Neural cell (in vitro differentiated cells): Measurements from ENCODE around the gene IFIH1. TPM values are rescaled to one million over a fixed set of nuclear protein-coding genes. Genes with fewer than 3 reads are reported as not detected.

ENCODE experiments used
- H2AFZ ChIP-seq: fragments of 200-600, 300-800 bp; sonication (generic), shearing (Covaris generic); 2 replicates; pipeline ENCODE4 v1.6.0; 2014; ENCODE audit warnings: low read depth, mild to moderate bottlenecking, antibody characterized with exemption, low read length, moderate library complexity
- H3F3A ChIP-seq: fragments of 200-600 bp; shearing (Covaris generic); 2 replicates; pipeline ENCODE4 v1.6.1; 2016; ENCODE audit warnings: mild to moderate bottlenecking, moderate library complexity, mixed read lengths, antibody characterized with exemption, low read length; ENCODE audit not compliant: insufficient read depth, poor library complexity, severe bottlenecking
- H3K27ac ChIP-seq: fragments of 200-600, 300-800 bp; sonication (generic), shearing (Covaris generic); 2 replicates; pipeline ENCODE4 v1.5.1; 2014; ENCODE audit warnings: mild to moderate bottlenecking, low read length, moderate library complexity
- H3K27me3 ChIP-seq: fragments of 300-800, 200-600 bp; sonication (generic), shearing (Covaris generic); 2 replicates; pipeline ENCODE4 v1.6.0; 2014; ENCODE audit warnings: mild to moderate bottlenecking, low read depth, low read length, moderate library complexity; ENCODE audit not compliant: insufficient read depth
- H3K36me3 ChIP-seq: fragments of 300-800, 200-600 bp; sonication (generic), shearing (Covaris generic); 2 replicates; pipeline ENCODE4 v1.5.1; 2014; ENCODE audit warnings: mild to moderate bottlenecking, antibody characterized with exemption, low read length, moderate library complexity; ENCODE audit not compliant: insufficient read depth
- H3K4me2 ChIP-seq: fragments of 300-800, 200-600 bp; sonication (generic), shearing (Covaris generic); 2 replicates; pipeline ENCODE4 v1.6.0; 2014; ENCODE audit warnings: mild to moderate bottlenecking, low read length
- H3K4me3 ChIP-seq: fragments of 300-800, 200-600 bp; sonication (generic), shearing (Covaris generic); 2 replicates; pipeline ENCODE4 v1.5.1; 2014; ENCODE audit warnings: mild to moderate bottlenecking, low read length, moderate library complexity
- H3K79me2 ChIP-seq: fragments of 200-600 bp; shearing (Covaris generic); replicated peaks from 2 replicates; pipeline ENCODE4 v1.6.0; 2014; ENCODE audit warnings: mild to moderate bottlenecking, low read length, moderate library complexity; ENCODE audit not compliant: insufficient read depth
- H3K9ac ChIP-seq: fragments of 300-800, 200-600 bp; sonication (generic), shearing (Covaris generic); 2 replicates; pipeline ENCODE4 v1.6.1; 2016; ENCODE audit warnings: mild to moderate bottlenecking, low read length, mixed read lengths
- H3K9me2 ChIP-seq: fragments of 200-600 bp; shearing (Covaris generic); 2 replicates; pipeline ENCODE4 v1.6.1; 2016; ENCODE audit warnings: mild to moderate bottlenecking, low read length, mixed read lengths; ENCODE audit not compliant: insufficient read depth
- H3K9me3 ChIP-seq: fragments of 200-600, 300-800 bp; sonication (generic), shearing (Covaris generic); 2 replicates; pipeline ENCODE4 v1.6.1; 2016; ENCODE audit warnings: mild to moderate bottlenecking, mixed run types, low read length, moderate library complexity, mixed read lengths
- H4K20me1 ChIP-seq: fragments of 200-600 bp; shearing (Covaris generic); 2 replicates; pipeline ENCODE4 v1.6.1; 2016; ENCODE audit warnings: mild to moderate bottlenecking, mixed run types; ENCODE audit not compliant: insufficient read depth
- CTCF ChIP-seq: fragments of 450-650 bp; IDR thresholded peaks from 2 replicates; pipeline ENCODE4 v1.5.1; 2014; ENCODE audit warnings: antibody characterized with exemption, mild to moderate bottlenecking, moderate library complexity; ENCODE audit not compliant: poor library complexity, severe bottlenecking
- EP300 ChIP-seq: fragments of 450-650 bp; conservative IDR thresholded peaks from 2 replicates; pipeline ENCODE4 v1.6.1; 2014; ENCODE audit warnings: antibody characterized with exemption, mild to moderate bottlenecking, moderate library complexity; ENCODE audit not compliant: poor library complexity, severe bottlenecking
- EZH2 ChIP-seq: fragments of 200-600, 300-800 bp; shearing (Covaris generic), sonication (generic); IDR thresholded peaks from 2 replicates; pipeline ENCODE4 v1.6.1; 2014; ENCODE audit warnings: antibody characterized with exemption, low read length, borderline replicate concordance, mild to moderate bottlenecking; ENCODE audit not compliant: insufficient read depth, poor library complexity, severe bottlenecking
- MXI1 ChIP-seq: fragments of 450-650 bp; conservative IDR thresholded peaks from 2 replicates; pipeline ENCODE4 v1.6.1; 2014; ENCODE audit warnings: antibody characterized with exemption, mild to moderate bottlenecking; ENCODE audit not compliant: poor library complexity, severe bottlenecking
- POLR2AphosphoS5 ChIP-seq: IDR thresholded peaks from 2 replicates; pipeline ENCODE4 v1.6.1; 2012
- RAD21 ChIP-seq: fragments of 450-650 bp; conservative IDR thresholded peaks from 2 replicates; pipeline ENCODE4 v1.6.1; 2014; ENCODE audit warnings: antibody characterized with exemption, mild to moderate bottlenecking, moderate library complexity
- REST ChIP-seq: IDR thresholded peaks from 2 replicates; pipeline ENCODE4 v1.6.1; 2012; ENCODE audit warnings: borderline replicate concordance
- SMC3 ChIP-seq: fragments of 450-650 bp; conservative IDR thresholded peaks from 2 replicates; pipeline ENCODE4 v1.6.1; 2014; ENCODE audit warnings: antibody characterized with exemption, mild to moderate bottlenecking, moderate library complexity; ENCODE audit not compliant: poor library complexity
- TAF1 ChIP-seq: IDR thresholded peaks from 2 replicates; pipeline ENCODE4 v1.6.1; 2012; ENCODE audit warnings: low read depth
- polyA minus RNA-seq: library from RNA; depleted of rRNA, polyadenylated mRNA; stranded (reverse); fragments of >200 nt; gene quantifications from 2 replicates; pipeline ENCODE4 v1.2.3, GENCODE V29; 2014
- polyA plus RNA-seq: library from polyadenylated mRNA; depleted of rRNA; stranded (reverse); fragments of >200 nt; gene quantifications from 2 replicates; pipeline ENCODE4 v1.2.3, GENCODE V29; 2014

The IFIH1 gene
- not detected in 2 replicates for polyA plus RNA-seq
- polyA minus RNA-seq, result not detected in 2 replicates

- TF ChIP-seq RAD21 (no peak), EZH2 (no peak), SMC3 (no peak), MXI1 (no peak), REST (no peak), EP300 (no peak), CTCF (no peak), POLR2AphosphoS5 (no peak), TAF1 (no peak)
- no peak within 1 kb of the TSS for H3K4me3 ChIP-seq
- no peaks in the 10 kb centered on the region for H3K79me2 ChIP-seq
- H3K4me2 ChIP-seq, result no peak within 1 kb of the TSS
- no peaks in the 10 kb centered on the region for H3K27me3 ChIP-seq
- no peaks in the 10 kb centered on the region for H3K9me2 ChIP-seq
- H4K20me1 ChIP-seq, result no peaks in the 10 kb centered on the region
- H3K36me3 ChIP-seq, result no peaks in the 10 kb centered on the region
- no peak within 1 kb of the TSS for H2AFZ ChIP-seq
- no peaks in the 10 kb centered on the region for H3F3A ChIP-seq
- H3K9me3 ChIP-seq, result no peaks in the 10 kb centered on the region
- H3K27ac ChIP-seq, result no peak within 1 kb of the TSS
- no peak within 1 kb of the TSS for H3K9ac ChIP-seq
Measured at GRCh38 chr2:162318328-162319180, at the start of gene IFIH1. Gene IFIH1, minus strand, starts transcription at chr2:162318684. Its CDS starts 377 bp downstream, at chr2:162318307.

- H3K9me2 ChIP-seq, result no peaks in the 10 kb centered on the region
- no peak overlapping the region for H3K4me3 ChIP-seq
- H3K36me3 ChIP-seq, result no peaks in the 10 kb centered on the region
- H3K27me3 ChIP-seq, result no peaks in the 10 kb centered on the region
- H3K4me2 ChIP-seq, result no peak overlapping the region
- no peaks in the 10 kb centered on the region for H3K9me3 ChIP-seq
- no peak overlapping the region for H2AFZ ChIP-seq
- no peaks in the 10 kb centered on the region for H4K20me1 ChIP-seq
- H3F3A ChIP-seq, result no peaks in the 10 kb centered on the region
- H3K27ac ChIP-seq, result no peak overlapping the region
- TF ChIP-seq EZH2 (no peak), REST (no peak), EP300 (no peak), MXI1 (no peak), RAD21 (no peak), TAF1 (no peak), POLR2AphosphoS5 (no peak), CTCF (no peak), SMC3 (no peak)
- H3K9ac ChIP-seq, result no peak overlapping the region
- no peaks in the 10 kb centered on the region for H3K79me2 ChIP-seq
Measured at GRCh38 chr2:162365392-162365791, 46.9 kb upstream of the IFIH1 start.
